GM23248 (cell line): ENCODE data around the gene MAF. TPM values are rescaled to one million over a fixed set of nuclear protein-coding genes. Genes with fewer than 3 reads are reported as not detected.

Experiments used
- DNase-seq: peaks from one replicate; pipeline ENCODE4 v3.0.0-alpha.2; 2015
- H2AFZ ChIP-seq: fragments of 200-600 bp; sonication (generic); 2 replicates; pipeline ENCODE4 v1.6.1; 2016; ENCODE audit warnings: antibody characterized with exemption
- H3F3A ChIP-seq: fragments of 200-600 bp; sonication (generic); 2 replicates; pipeline ENCODE4 v1.6.1; 2016; ENCODE audit warnings: mild to moderate bottlenecking, antibody characterized with exemption, mixed run types; ENCODE audit not compliant: insufficient read depth
- H3K27ac ChIP-seq: fragments of 200-600 bp; sonication (generic); 2 replicates; pipeline ENCODE4 v1.5.1; 2016; ENCODE audit warnings: mild to moderate bottlenecking
- H3K27me3 ChIP-seq: fragments of 200-600 bp; sonication (generic); replicated peaks from 2 replicates; pipeline ENCODE4 v1.6.1; 2016; ENCODE audit warnings: mild to moderate bottlenecking; ENCODE audit not compliant: insufficient read depth
- H3K36me3 ChIP-seq: fragments of 200-600 bp; sonication (generic); 2 replicates; pipeline ENCODE4 v1.6.1; 2016; ENCODE audit warnings: low read depth, mild to moderate bottlenecking
- H3K4me1 ChIP-seq: fragments of 200-600 bp; sonication (generic); 2 replicates; pipeline ENCODE4 v1.6.1; 2016; ENCODE audit warnings: mild to moderate bottlenecking; ENCODE audit not compliant: insufficient read depth
- H3K4me2 ChIP-seq: fragments of 200-600 bp; sonication (generic); one replicate; pipeline ENCODE4 v1.6.1; 2016; ENCODE audit warnings: mild to moderate bottlenecking; ENCODE audit not compliant: unreplicated experiment
- H3K4me3 ChIP-seq: fragments of 200-600 bp; sonication (generic); 2 replicates; pipeline ENCODE4 v1.5.1; 2016; ENCODE audit warnings: mild to moderate bottlenecking
- H3K79me2 ChIP-seq: fragments of 200-600 bp; sonication (generic); 2 replicates; pipeline ENCODE4 v1.6.1; 2016; ENCODE audit warnings: mild to moderate bottlenecking; ENCODE audit not compliant: insufficient read depth
- H3K9ac ChIP-seq: fragments of 200-600 bp; sonication (generic); 2 replicates; pipeline ENCODE4 v1.6.1; 2016; ENCODE audit warnings: mild to moderate bottlenecking
- H3K9me2 ChIP-seq: fragments of 200-600 bp; sonication (generic); 2 replicates; pipeline ENCODE4 v1.6.1; 2016; ENCODE audit warnings: mixed run types, mild to moderate bottlenecking, moderate library complexity; ENCODE audit not compliant: insufficient read depth
- H3K9me3 ChIP-seq: fragments of 200-600 bp; sonication (generic); one replicate; pipeline ENCODE4 v1.6.1; 2017; ENCODE audit warnings: low read depth
- H4K20me1 ChIP-seq: fragments of 200-600 bp; sonication (generic); 2 replicates; pipeline ENCODE4 v1.6.0; 2016; ENCODE audit not compliant: insufficient read depth
- EZH2 ChIP-seq: fragments of 200-600 bp; sonication (generic); IDR thresholded peaks from 2 replicates; pipeline ENCODE4 v1.6.1; 2018; ENCODE audit warnings: antibody characterized with exemption, mild to moderate bottlenecking; ENCODE audit not compliant: insufficient read depth, poor library complexity, severe bottlenecking
- EZH2phosphoT487 ChIP-seq: fragments of 200-600 bp; sonication (generic); IDR thresholded peaks from 2 replicates; pipeline ENCODE4 v1.6.1; 2018; ENCODE audit warnings: antibody characterized with exemption, moderate library complexity, mild to moderate bottlenecking, low read depth; ENCODE audit not compliant: insufficient read depth
- WGBS, 2 experiments: methylation state at CpG; one replicate each; pipeline ENCODE4 v1.1.6; 2015 to 2017; ENCODE audit warnings: low lambda C conversion rate in 2 of 2, low coverage in 1 of 2; ENCODE audit errors: missing lambda C conversion rate in 2 of 2; 5-methylcytosine and 5-hydroxymethylcytosine counted together
- in situ Hi-C: fragments of 300-500 bp; cut with MboI; formaldehyde crosslinking; loops from 2 replicates; pipeline ENCODE4 v1.15.0; 2020
- polyA plus RNA-seq: library from polyadenylated mRNA; unstranded; fragments of >200 nt; fragmentation: Nextera tagmentation; extraction: Ambion mirVana; gene quantifications from 2 replicates; pipeline ENCODE4 v1.2.1, GENCODE V29; 2016
- total RNA-seq: library from RNA; depleted of rRNA; stranded (reverse); fragments of >200 nt; shearing (Covaris generic); gene quantifications from 2 replicates; pipeline ENCODE4 v1.2.3, GENCODE V29; 2014

Gene MAF
- total and polyA plus RNA-seq, 2 experiments from 2014 or later = 0.22 TPM; not detected in 1

GRCh38 chr16:79610771-79611170 is 10.2 kb upstream of the MAF start:
- DNase-seq = no peak
- Histone ChIP-seq H3K27ac (no peak overlapping the region), H3K9ac (no peak overlapping the region), H3K79me2 (no peaks in the 10 kb centered on the region), H3K27me3 (no peaks in the 10 kb centered on the region), H3K36me3 (no peaks in the 10 kb centered on the region), H3K4me2 (no peak overlapping the region), H4K20me1 (no peaks in the 10 kb centered on the region), H3K4me1 (no peaks in the 10 kb centered on the region), H3K9me2 (no peaks in the 10 kb centered on the region), H2AFZ (no peak overlapping the region), H3K4me3 (no peak overlapping the region), H3K9me3 (no peaks in the 10 kb centered on the region), H3F3A (no peaks in the 10 kb centered on the region)
- no peak for TF ChIP-seq EZH2phosphoT487
- no peak for TF ChIP-seq EZH2
- WGBS, 2 experiments = 48 to 51% methylated on average over 4 of the region's 4 CpGs
- in situ Hi-C loops = no loop called here

GRCh38 chr16:79609861-79610260 is 9.3 kb upstream of the MAF start:
- Histone ChIP-seq H3K4me1 (no peaks in the 10 kb centered on the region), H3K9me3 (no peaks in the 10 kb centered on the region), H3K27ac (no peak overlapping the region), H3K9ac (no peak overlapping the region), H3F3A (no peaks in the 10 kb centered on the region), H3K4me2 (no peak overlapping the region), H3K36me3 (no peaks in the 10 kb centered on the region), H2AFZ (no peak overlapping the region), H4K20me1 (no peaks in the 10 kb centered on the region), H3K9me2 (no peaks in the 10 kb centered on the region), H3K27me3 (no peaks in the 10 kb centered on the region), H3K4me3 (no peak overlapping the region), H3K79me2 (no peaks in the 10 kb centered on the region)
- in situ Hi-C loops = no loop called here
- TF ChIP-seq EZH2 = no peak
- no peak for TF ChIP-seq EZH2phosphoT487
- DNase-seq = no peak
- WGBS, 2 experiments = 53 to 58% methylated on average over 7 of the region's 7 CpGs

- H3K4me2 ChIP-seq = no peak overlapping the region
- H3K9ac ChIP-seq = no peak overlapping the region
- H3K27ac ChIP-seq = no peak overlapping the region
- no peak overlapping the region for H3K4me3 ChIP-seq
- H3K79me2 ChIP-seq = no peaks in the 10 kb centered on the region
- no peaks in the 10 kb centered on the region for H3K36me3 ChIP-seq
- 61% methylated on average over 5 of the region's 5 CpGs for WGBS, 2 experiments
- H3K4me1 ChIP-seq = no peaks in the 10 kb centered on the region
- TF ChIP-seq EZH2phosphoT487 (no peak), EZH2 (no peak)
- in situ Hi-C loops = no loop called here
- DNase-seq = no peak
- H3F3A ChIP-seq = no peaks in the 10 kb centered on the region
- H3K9me2 ChIP-seq = no peaks in the 10 kb centered on the region
- H2AFZ ChIP-seq = no peak overlapping the region
- H4K20me1 ChIP-seq = no peaks in the 10 kb centered on the region
- no peaks in the 10 kb centered on the region for H3K9me3 ChIP-seq
- 0 out of 2 replicates have a peak, but pooled peaks cover 5% of the 10 kb centered on the region for H3K27me3 ChIP-seq
Measured at GRCh38 chr16:79608976-79609375, 8.4 kb upstream of the MAF start.

- Histone ChIP-seq H3K4me1 (no peaks in the 10 kb centered on the region), H3K4me2 (no peak overlapping the region), H3K9me3 (no peaks in the 10 kb centered on the region), H3K27ac (no peak overlapping the region), H3K36me3 (no peaks in the 10 kb centered on the region), H2AFZ (no peak overlapping the region), H3K27me3 (peaks cover 19% of the 10 kb centered on the region), H3K4me3 (no peak overlapping the region), H3K9me2 (no peaks in the 10 kb centered on the region), H3K79me2 (no peaks in the 10 kb centered on the region), H4K20me1 (no peaks in the 10 kb centered on the region), H3F3A (no peaks in the 10 kb centered on the region), H3K9ac (no peak overlapping the region)
- WGBS, 2 experiments = 0% methylated on average over 3 of the region's 3 CpGs
- DNase-seq = peak; percentile 71
- in situ Hi-C loops = no loop called here
- no peak for TF ChIP-seq EZH2phosphoT487
- TF ChIP-seq EZH2 = no peak
Measured at GRCh38 chr16:79607587-79607986, 7.0 kb upstream of the MAF start.

GRCh38 chr16:79605999-79606398 is 5.5 kb upstream of the MAF start:
- WGBS, 2 experiments = 16 to 17% methylated on average over 7 of the region's 7 CpGs
- Histone ChIP-seq H3K4me1 (peaks cover 6% of the 10 kb centered on the region; the same call in 1 of the 2 replicates), H3K4me3 (no peak overlapping the region), H3K79me2 (no peaks in the 10 kb centered on the region), H3K27me3 (peaks cover 33% of the 10 kb centered on the region), H3K9ac (no peak overlapping the region), H2AFZ (no peak overlapping the region), H3K36me3 (no peaks in the 10 kb centered on the region), H4K20me1 (no peaks in the 10 kb centered on the region), H3K9me3 (no peaks in the 10 kb centered on the region), H3F3A (no peaks in the 10 kb centered on the region), H3K4me2 (no peak overlapping the region), H3K9me2 (no peaks in the 10 kb centered on the region), H3K27ac (no peak overlapping the region)
- peak; percentile 56 for DNase-seq
- in situ Hi-C loops = no loop called here
- TF ChIP-seq EZH2phosphoT487 = no peak
- TF ChIP-seq EZH2 = no peak
